Thyroid gland (tissue), 4 donors: Measurements from ENCODE around the gene TBC1D1. TPM values are rescaled to one million over a fixed set of nuclear protein-coding genes. Genes with fewer than 3 reads are reported as not detected.
A peak's percentile ranks its signal among the peaks of the same experiment; 100 is the strongest.

Experiments
- DNase-seq, 2 donors: peaks; one replicate each; pipeline ENCODE4 v3.0.0-alpha.2; 2019
- H3K27ac ChIP-seq, 3 donors: fragments of 200-600 bp; sonication (generic); 1 replicate in 2 of 3; 2 replicates in 1 of 3; pipeline ENCODE4 v1.5.1; 2016 to 2019; ENCODE audit warnings: mild to moderate bottlenecking in 1 of 3, moderate library complexity in 1 of 3
- H3K27me3 ChIP-seq: fragments of 200-600 bp; sonication (generic); one replicate; pipeline ENCODE4 v1.5.1; 2019
- H3K36me3 ChIP-seq, 2 donors: fragments of 200-600 bp; sonication (generic); one replicate each; pipeline ENCODE4 v1.5.1; 2016 to 2019
- H3K4me1 ChIP-seq, 2 donors: fragments of 200-600 bp; sonication (generic); one replicate each; pipeline ENCODE4 v1.5.1; 2017 to 2019
- H3K4me3 ChIP-seq, 3 donors: fragments of 200-600 bp; sonication (generic); replicated peaks in 1 of 3; 1 replicate in 2 of 3; 2 replicates in 1 of 3; pipeline ENCODE4 v1.5.1; 2016; ENCODE audit warnings: mild to moderate bottlenecking in 1 of 3
- H3K9me3 ChIP-seq: fragments of 200-600 bp; sonication (generic); one replicate; pipeline ENCODE4 v1.5.1; 2017
- CTCF ChIP-seq, 6 experiments: fragments of 200-600 bp in 3 of 6; fragments of 450-650 bp in 3 of 6; sonication (generic) in 3 of 6; IDR thresholded peaks; one replicate each; pipeline ENCODE4 v1.5.1; 2016 to 2019; ENCODE audit warnings: antibody characterized with exemption in 6 of 6, mild to moderate bottlenecking in 2 of 6, inconsistent platforms in 1 of 6, moderate library complexity in 1 of 6
- POLR2A ChIP-seq, 2 donors: fragments of 450-650 bp; IDR thresholded peaks; one replicate each; pipeline ENCODE4 v1.6.1; 2017; ENCODE audit warnings: antibody characterized with exemption in 2 of 2, mild to moderate bottlenecking in 2 of 2, moderate library complexity in 1 of 2
- WGBS, 2 donors: methylation state at CpG; one replicate each; pipeline ENCODE4 v1.1.5; 2017; 5-methylcytosine and 5-hydroxymethylcytosine counted together
- intact Hi-C: fragments of 100-400 bp; cut with DNase I; formaldehyde crosslinking; loops from one replicate; pipeline ENCODE4 v1.15.1; 2023
- total RNA-seq, 4 donors: library from RNA; depleted of rRNA; stranded (reverse); fragments of >200 nt; gene quantifications; one replicate each; pipeline ENCODE4 v1.2.3, GENCODE V29; 2016

The TBC1D1 gene
- total RNA-seq, 4 donors from 2014 or later, result 192 to 284 (median 230) TPM

- intact Hi-C loops, result loop anchor here (10.0 kb wide), 1 partner anchor 65 kb away; the partner anchor contains the start of gene TBC1D1
- H3K27ac ChIP-seq, result peak within 1 kb of the TSS in 2 of 3 donors; percentile 1 to 62
- WGBS, 2 donors, result 79 to 83% methylated on average over 5 of the region's 5 CpGs
- no peaks in the 10 kb centered on the region for H3K9me3 ChIP-seq
- no peaks in the 10 kb centered on the region for H3K36me3 ChIP-seq
- no peak for DNase-seq
- H3K4me1 ChIP-seq, result peaks cover 9 to 13% of the 10 kb centered on the region in 2 donors
- H3K4me3 ChIP-seq, result no peak within 1 kb of the TSS
- no peaks in the 10 kb centered on the region for H3K27me3 ChIP-seq
- TF ChIP-seq CTCF (IDR thresholded peaks at IDR 0.05) (no peak), POLR2A (IDR thresholded peaks at IDR 0.05) (no peak)
Observed at GRCh38 chr4:37960098-37960497, 69.2 kb downstream of the TBC1D1 start, which contains the start of gene PTTG2. Gene PTTG2 (plus strand): TSS chr4:37960398. CDS start chr4:37960435, 37 bp downstream.

GRCh38 chr4:37960679-37961450, 70.0 kb downstream of the TBC1D1 start:
- 39 to 44% methylated on average over 5 of the region's 5 CpGs for WGBS, 2 donors
- H3K9me3 ChIP-seq, result no peaks in the 10 kb centered on the region
- peak; percentile 69 to 71 for DNase-seq
- intact Hi-C loops, result loop anchor here (10.0 kb wide), 1 partner anchor 66 kb away; the partner anchor contains the start of gene TBC1D1
- no peaks in the 10 kb centered on the region for H3K27me3 ChIP-seq
- H3K4me1 ChIP-seq, result peaks cover 14 to 20% of the 10 kb centered on the region in 2 donors
- H3K27ac ChIP-seq, result peak overlapping the region in 2 of 3 donors; percentile 1 to 62
- no peaks in the 10 kb centered on the region for H3K36me3 ChIP-seq
- TF ChIP-seq POLR2A (IDR thresholded peaks at IDR 0.05) (no peak), CTCF (IDR thresholded peaks at IDR 0.05) (no peak)
- no peak overlapping the region for H3K4me3 ChIP-seq

- Histone ChIP-seq H3K4me3 (no peak overlapping the region), H3K27ac (no peak overlapping the region), H3K27me3 (no peaks in the 10 kb centered on the region), H3K9me3 (no peaks in the 10 kb centered on the region), H3K4me1 (peaks cover 19 to 34% of the 10 kb centered on the region in 2 donors), H3K36me3 (no peaks in the 10 kb centered on the region)
- TF ChIP-seq CTCF (IDR thresholded peaks at IDR 0.05), result no peak
- TF ChIP-seq POLR2A (IDR thresholded peaks at IDR 0.05), result no peak
- whole genome bisulfite sequencing, 2 donors, result 80 to 87% methylated on average over 4 of the region's 4 CpGs
- intact Hi-C loops, result loop anchor here (10.0 kb wide), 1 partner anchor 70 kb away; the partner anchor contains the start of gene TBC1D1
- DNase-seq, result no peak
Observed at GRCh38 chr4:37964734-37965457, 74.0 kb downstream of the TBC1D1 start.

GRCh38 chr4:37966044-37966443, 75.2 kb downstream of the TBC1D1 start:
- no peak overlapping the region for H3K27ac ChIP-seq

More at GRCh38 chr4:37966044-37966443, 75.2 kb downstream of the TBC1D1 start:
- no peaks in the 10 kb centered on the region for H3K9me3 ChIP-seq
- WGBS, 2 donors, result 95 to 97% methylated on average over 3 of the region's 3 CpGs
- H3K27me3 ChIP-seq, result no peaks in the 10 kb centered on the region
- TF ChIP-seq CTCF (IDR thresholded peaks at IDR 0.05), result no peak
- no peak for TF ChIP-seq POLR2A (IDR thresholded peaks at IDR 0.05)
- no peak overlapping the region for H3K4me3 ChIP-seq
- intact Hi-C loops, result loop anchor here (10.0 kb wide), 1 partner anchor 71 kb away; the partner anchor contains the start of gene TBC1D1
- H3K36me3 ChIP-seq, result no peaks in the 10 kb centered on the region
- no peak for DNase-seq
- peaks cover 14 to 36% of the 10 kb centered on the region in 2 donors for H3K4me1 ChIP-seq
